HepG2 (cell line): Measurements from ENCODE around the gene PIK3CD. TPM values are rescaled to one million over a fixed set of nuclear protein-coding genes. Genes with fewer than 3 reads are reported as not detected.

Source experiments
- ATAC-seq: fragments of 200-7000 bp; cut with Tn5 transposase; 3 replicates; pipeline ENCODE4 v1.9.1; 2020; ENCODE audit warnings: mild to moderate bottlenecking, moderate library complexity
- BruUV-seq: library from RNA; stranded (reverse); fragments of 400-500 nt; replicated peaks from 2 replicates; lab custom pipeline; 2021; lab: Mats Ljungman, UMichigan
- CTCF ChIA-PET: fragments of 300-600 bp; formaldehyde crosslinking; extraction: SDS; loops from one replicate; lab custom pipeline; 2021; ENCODE audit warnings: low total read pairs, inconsistent platforms, low intra/inter-chr PET ratio; lab: Yijun Ruan, JAX
- POLR2A ChIA-PET: fragments of 350-600 bp; sonication (Branson Sonifier 250); formaldehyde crosslinking; loops from one replicate; lab custom pipeline; 2020; ENCODE audit warnings: antibody characterized with exemption, inconsistent platforms; lab: Yijun Ruan, JAX
- DNase-seq: peaks from one replicate; pipeline ENCODE4 v3.0.0-alpha.2; 2015; ENCODE audit warnings: low spot score
- FAIRE-seq: peaks from 3 replicates; lab custom pipeline; 2011; peaks lifted over from hg19 to GRCh38; lab: Jason Lieb, UNC
- H2AFZ ChIP-seq: one replicate; pipeline ENCODE4 v1.6.1; 2011; ENCODE audit warnings: low read length, inconsistent platforms
- H3K27ac ChIP-seq: fragments of 300-600 bp; 3 replicates; pipeline ENCODE4 v1.8.0; 2011; ENCODE audit warnings: mixed run types, mild to moderate bottlenecking, mixed read lengths, low read length, inconsistent platforms; ENCODE audit not compliant: insufficient read depth; ENCODE audit errors: extremely low read length
- H3K27me3 ChIP-seq, 2 experiments: fragments of 200-600 bp in 1 of 2; 2 replicates in 1 of 2; 3 replicates in 1 of 2; pipeline versions ENCODE4 v1.6.0 to v1.8.0; 2011; ENCODE audit warnings: low read length in 2 of 2, mild to moderate bottlenecking in 2 of 2, moderate library complexity in 2 of 2, inconsistent platforms in 1 of 2; ENCODE audit not compliant: insufficient read depth in 2 of 2, control insufficient read depth in 1 of 2
- H3K36me3 ChIP-seq, 2 experiments: fragments of 200-600 bp in 1 of 2; replicated peaks in 1 of 2; 2 replicates in 1 of 2; 3 replicates in 1 of 2; pipeline versions ENCODE4 v1.5.1 to v1.8.0; 2011; ENCODE audit warnings: low read length in 2 of 2, inconsistent platforms in 1 of 2; ENCODE audit not compliant: insufficient read depth in 2 of 2, control insufficient read depth in 1 of 2
- H3K4me1 ChIP-seq: 2 replicates; pipeline ENCODE4 v1.5.1; 2012; ENCODE audit warnings: low read length, inconsistent platforms; ENCODE audit not compliant: insufficient read depth
- H3K4me2 ChIP-seq: 2 replicates; pipeline ENCODE4 v1.6.0; 2011; ENCODE audit warnings: low read depth, low read length, inconsistent platforms
- H3K4me3 ChIP-seq, 3 experiments: fragments of 200-600 bp in 1 of 3; sonication (generic), shearing (Covaris generic) in 1 of 3; replicated peaks in 1 of 3; 2 replicates each; pipeline ENCODE4 v1.5.1; 2011 to 2016; ENCODE audit warnings: low read length in 3 of 3, inconsistent platforms in 2 of 3, low read depth in 2 of 3, mild to moderate bottlenecking in 2 of 3, control low read depth in 1 of 3, mixed read lengths in 1 of 3; ENCODE audit not compliant: insufficient read depth in 1 of 3
- H3K79me2 ChIP-seq: one replicate; pipeline ENCODE4 v1.6.1; 2011; ENCODE audit warnings: low read length, inconsistent platforms; ENCODE audit not compliant: insufficient read depth
- H3K9ac ChIP-seq: 2 replicates; pipeline ENCODE4 v1.6.0; 2011; ENCODE audit warnings: mild to moderate bottlenecking, low read depth, low read length, inconsistent platforms; ENCODE audit not compliant: insufficient read depth
- H3K9me3 ChIP-seq: 2 replicates; pipeline ENCODE4 v1.5.1; 2012; ENCODE audit warnings: mild to moderate bottlenecking, low read length
- H4K20me1 ChIP-seq: 2 replicates; pipeline ENCODE4 v1.6.0; 2011; ENCODE audit warnings: inconsistent platforms, mild to moderate bottlenecking, low read length, moderate library complexity; ENCODE audit not compliant: insufficient read depth
- HDAC2 ChIP-seq: sonication (generic); formaldehyde crosslinking; IDR thresholded peaks from 2 replicates; pipeline ENCODE4 v1.4.0; 2020; ENCODE audit warnings: missing genetic modification reagents
- MZF1 ChIP-seq: sonication (generic); formaldehyde crosslinking; IDR thresholded peaks from 2 replicates; pipeline ENCODE4 v1.8.1; 2023; ENCODE audit warnings: mild to moderate bottlenecking, missing genetic modification reagents, borderline replicate concordance
- PCBP1 ChIP-seq: fragments of 200-400 bp; formaldehyde crosslinking; IDR thresholded peaks from 2 replicates; pipeline ENCODE4 v1.6.1; 2017; ENCODE audit warnings: mild to moderate bottlenecking, low read depth, low read length, borderline replicate concordance
- ZNF33A ChIP-seq: sonication (generic); formaldehyde crosslinking; IDR thresholded peaks from 2 replicates; pipeline ENCODE4 v1.5.1; 2020; ENCODE audit warnings: missing genetic modification reagents, mild to moderate bottlenecking, moderate library complexity, borderline replicate concordance
- WGBS: methylation state at CpG from one replicate; pipeline ENCODE4 v1.1.6; 2017; ENCODE audit warnings: low lambda C conversion rate; 5-methylcytosine and 5-hydroxymethylcytosine counted together
- in situ Hi-C: cut with HindIII; loops from 2 replicates; pipeline ENCODE4 v1.10.0; 2017; ENCODE audit warnings: low pct_unique_long_range_greater_than_20kb; ENCODE audit not compliant: extremely low pct_ligation_motif_present
- intact Hi-C: fragments of 100-400 bp; cut with micrococcal nuclease; formaldehyde crosslinking; loops from one replicate; pipeline ENCODE4 v1.10.0; 2022; ENCODE audit not compliant: unreplicated experiment
- polyA plus RNA-seq, 8 experiments: library from polyadenylated mRNA; depleted of rRNA in 3 of 8; stranded (reverse) in 7 of 8; unstranded in 1 of 8; fragments of >200 nt; fragmentation: Illumina TruSeq in 4 of 8; extraction: Trizol in 4 of 8; gene quantifications; 2 replicates each; pipeline versions ENCODE4 v1.2.1 to v1.2.3, GENCODE V29; 2011 to 2016; ENCODE audit warnings: low read depth in 4 of 8, missing spikeins in 1 of 8, mixed read lengths in 1 of 8; ENCODE audit not compliant: insufficient read depth in 1 of 8
- total RNA-seq, 5 experiments: library from RNA; depleted of rRNA; stranded (reverse); fragments of >200 nt; fragmentation: Illumina TruSeq; extraction: Trizol; gene quantifications; 2 replicates each; pipeline ENCODE4 v1.2.3, GENCODE V29; 2016; ENCODE audit warnings: low read depth in 1 of 5
- TF ChIP-seq, protein P1 (sequence below): sonication (generic); formaldehyde crosslinking; IDR thresholded peaks from 2 replicates; pipeline ENCODE4 v1.8.0; 2023; ENCODE audit warnings: mild to moderate bottlenecking, missing genetic modification reagents
- TF ChIP-seq, protein P2 (sequence below), 2 experiments: sonication (generic) in 1 of 2; formaldehyde crosslinking in 1 of 2; IDR thresholded peaks; 2 replicates each; pipeline versions ENCODE4 v1.4.0 to v1.6.1; 2016 to 2020; ENCODE audit warnings: borderline replicate concordance in 1 of 2, low read depth in 1 of 2, mild to moderate bottlenecking in 1 of 2, missing genetic modification reagents in 1 of 2
- TF ChIP-seq, protein P3 (sequence below): sonication (generic); formaldehyde crosslinking; IDR thresholded peaks from 2 replicates; pipeline ENCODE4 v1.8.1; 2023; ENCODE audit warnings: mild to moderate bottlenecking, missing genetic modification reagents
- TF ChIP-seq, protein P4 (sequence below): IDR thresholded peaks from 2 replicates; pipeline ENCODE4 v1.6.1; 2018; ENCODE audit warnings: missing genetic modification reagents
- TF ChIP-seq, protein P5 (sequence below): IDR thresholded peaks from 2 replicates; pipeline ENCODE4 v1.6.1; 2016; ENCODE audit warnings: mild to moderate bottlenecking
- TF ChIP-seq, protein P6 (sequence below): sonication (generic); formaldehyde crosslinking; IDR thresholded peaks from 2 replicates; pipeline ENCODE4 v1.9.0; 2021; ENCODE audit warnings: missing genetic modification reagents, mild to moderate bottlenecking, borderline replicate concordance

Gene PIK3CD
- total and polyA plus RNA-seq, 2 of the 13 experiments (the other 11 are each of a cell fraction or from before 2014, with no cell fraction given): 7.1 to 10.0 TPM

DNA sequence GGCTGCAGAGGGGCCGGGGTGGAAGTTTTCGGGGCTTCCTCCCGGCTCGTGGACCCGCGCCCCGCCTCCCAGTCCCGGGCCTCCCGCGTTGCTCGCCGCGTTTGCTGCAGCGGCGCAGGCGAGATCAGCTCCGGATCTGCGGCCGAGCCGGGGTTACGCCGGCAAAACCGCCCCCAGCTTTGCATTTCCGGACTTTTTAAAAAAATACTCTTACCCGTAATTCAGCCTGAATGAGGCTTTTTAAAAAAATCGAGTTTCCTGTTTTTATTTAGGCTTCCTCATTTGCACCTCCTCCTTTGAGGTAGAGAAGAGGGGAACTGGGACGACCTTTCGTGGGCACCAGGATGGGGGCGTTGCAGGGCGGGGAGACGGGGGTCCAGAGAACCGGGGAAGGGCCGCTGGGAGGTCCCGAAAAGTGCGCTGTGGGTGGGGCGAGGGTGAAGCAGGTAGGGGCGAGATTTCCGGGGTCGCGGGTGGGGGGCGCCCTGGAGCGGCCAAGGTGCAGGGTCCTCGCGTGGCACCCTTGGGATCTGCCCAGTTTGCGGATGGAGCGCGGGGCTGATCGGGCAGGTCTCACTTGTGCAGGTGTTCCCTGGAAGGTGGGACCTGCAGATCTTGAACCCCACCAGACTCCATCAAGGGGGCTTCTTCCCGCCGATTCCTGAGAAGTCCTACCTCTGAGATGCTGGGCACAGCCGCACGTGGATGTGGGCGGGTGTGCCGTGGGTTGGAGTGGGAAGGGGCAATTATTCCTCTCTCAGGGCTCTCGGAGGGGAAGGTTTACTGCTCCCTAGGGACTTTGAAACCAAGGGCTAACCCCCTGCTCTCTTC, 1.1 kb downstream of the PIK3CD start:
- Histone ChIP-seq H3K27ac (no peak overlapping the region), H3K9ac (no peak overlapping the region), H3K9me3 (no peaks in the 10 kb centered on the region), H3K79me2 (no peaks in the 10 kb centered on the region), H3K4me3 (peak overlapping the region in 1 of 3 experiments; percentile 43; a peak in 1 of 6 replicates), H3K27me3 (peaks cover 9 to 60% of the 10 kb centered on the region in 2 experiments), H3K4me1 (no peaks in the 10 kb centered on the region), H2AFZ (no peak overlapping the region), H3K4me2 (0 out of 2 replicates have a peak overlapping the region, but pooled peaks have one; percentile 27), H3K36me3 (no peaks in the 10 kb centered on the region), H4K20me1 (no peaks in the 10 kb centered on the region)
- ChIA-PET CTCF (no interaction called here), POLR2A (no interaction called here)
- ATAC-seq (no peak), DNase-seq (no peak), FAIRE-seq (no peak)
- intact Hi-C loops: no loop called here
- BruUV-seq: no TSS peak
- WGBS: 26% methylated on average over 43 of the region's 55 CpGs
- in situ Hi-C loops: no loop called here
- TF ChIP-seq, protein P1, sequence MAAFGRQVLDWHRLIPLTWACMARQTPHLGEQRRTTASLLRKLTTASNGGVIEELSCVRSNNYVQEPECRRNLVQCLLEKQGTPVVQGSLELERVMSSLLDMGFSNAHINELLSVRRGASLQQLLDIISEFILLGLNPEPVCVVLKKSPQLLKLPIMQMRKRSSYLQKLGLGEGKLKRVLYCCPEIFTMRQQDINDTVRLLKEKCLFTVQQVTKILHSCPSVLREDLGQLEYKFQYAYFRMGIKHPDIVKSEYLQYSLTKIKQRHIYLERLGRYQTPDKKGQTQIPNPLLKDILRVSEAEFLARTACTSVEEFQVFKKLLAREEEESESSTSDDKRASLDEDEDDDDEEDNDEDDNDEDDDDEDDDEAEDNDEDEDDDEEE: no peak
- TF ChIP-seq MZF1: no peak
- TF ChIP-seq, protein P2, sequence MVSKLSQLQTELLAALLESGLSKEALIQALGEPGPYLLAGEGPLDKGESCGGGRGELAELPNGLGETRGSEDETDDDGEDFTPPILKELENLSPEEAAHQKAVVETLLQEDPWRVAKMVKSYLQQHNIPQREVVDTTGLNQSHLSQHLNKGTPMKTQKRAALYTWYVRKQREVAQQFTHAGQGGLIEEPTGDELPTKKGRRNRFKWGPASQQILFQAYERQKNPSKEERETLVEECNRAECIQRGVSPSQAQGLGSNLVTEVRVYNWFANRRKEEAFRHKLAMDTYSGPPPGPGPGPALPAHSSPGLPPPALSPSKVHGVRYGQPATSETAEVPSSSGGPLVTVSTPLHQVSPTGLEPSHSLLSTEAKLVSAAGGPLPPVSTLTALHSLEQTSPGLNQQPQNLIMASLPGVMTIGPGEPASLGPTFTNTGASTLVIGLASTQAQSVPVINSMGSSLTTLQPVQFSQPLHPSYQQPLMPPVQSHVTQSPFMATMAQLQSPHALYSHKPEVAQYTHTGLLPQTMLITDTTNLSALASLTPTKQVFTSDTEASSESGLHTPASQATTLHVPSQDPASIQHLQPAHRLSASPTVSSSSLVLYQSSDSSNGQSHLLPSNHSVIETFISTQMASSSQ (IDR thresholded peaks at IDR 0.05; ENCODE audit: low read depth): no peak
- TF ChIP-seq, protein P2 (CRISPR knock-in tag; IDR thresholded peaks at IDR 0.05; ENCODE audit: borderline replicate concordance): no peak
- TF ChIP-seq, protein P3, sequence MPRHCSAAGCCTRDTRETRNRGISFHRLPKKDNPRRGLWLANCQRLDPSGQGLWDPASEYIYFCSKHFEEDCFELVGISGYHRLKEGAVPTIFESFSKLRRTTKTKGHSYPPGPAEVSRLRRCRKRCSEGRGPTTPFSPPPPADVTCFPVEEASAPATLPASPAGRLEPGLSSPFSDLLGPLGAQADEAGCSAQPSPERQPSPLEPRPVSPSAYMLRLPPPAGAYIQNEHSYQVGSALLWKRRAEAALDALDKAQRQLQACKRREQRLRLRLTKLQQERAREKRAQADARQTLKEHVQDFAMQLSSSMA (CRISPR knock-in tag): no peak
- no peak for TF ChIP-seq PCBP1
- TF ChIP-seq ZNF33A (CRISPR knock-in tag): no peak
- TF ChIP-seq, protein P4, sequence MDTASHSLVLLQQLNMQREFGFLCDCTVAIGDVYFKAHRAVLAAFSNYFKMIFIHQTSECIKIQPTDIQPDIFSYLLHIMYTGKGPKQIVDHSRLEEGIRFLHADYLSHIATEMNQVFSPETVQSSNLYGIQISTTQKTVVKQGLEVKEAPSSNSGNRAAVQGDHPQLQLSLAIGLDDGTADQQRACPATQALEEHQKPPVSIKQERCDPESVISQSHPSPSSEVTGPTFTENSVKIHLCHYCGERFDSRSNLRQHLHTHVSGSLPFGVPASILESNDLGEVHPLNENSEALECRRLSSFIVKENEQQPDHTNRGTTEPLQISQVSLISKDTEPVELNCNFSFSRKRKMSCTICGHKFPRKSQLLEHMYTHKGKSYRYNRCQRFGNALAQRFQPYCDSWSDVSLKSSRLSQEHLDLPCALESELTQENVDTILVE: no peak
- TF ChIP-seq, protein P5, sequence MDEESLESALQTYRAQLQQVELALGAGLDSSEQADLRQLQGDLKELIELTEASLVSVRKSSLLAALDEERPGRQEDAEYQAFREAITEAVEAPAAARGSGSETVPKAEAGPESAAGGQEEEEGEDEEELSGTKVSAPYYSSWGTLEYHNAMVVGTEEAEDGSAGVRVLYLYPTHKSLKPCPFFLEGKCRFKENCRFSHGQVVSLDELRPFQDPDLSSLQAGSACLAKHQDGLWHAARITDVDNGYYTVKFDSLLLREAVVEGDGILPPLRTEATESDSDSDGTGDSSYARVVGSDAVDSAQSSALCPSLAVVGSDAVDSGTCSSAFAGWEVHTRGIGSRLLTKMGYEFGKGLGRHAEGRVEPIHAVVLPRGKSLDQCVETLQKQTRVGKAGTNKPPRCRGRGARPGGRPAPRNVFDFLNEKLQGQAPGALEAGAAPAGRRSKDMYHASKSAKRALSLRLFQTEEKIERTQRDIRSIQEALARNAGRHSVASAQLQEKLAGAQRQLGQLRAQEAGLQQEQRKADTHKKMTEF: no peak
- TF ChIP-seq, protein P6, sequence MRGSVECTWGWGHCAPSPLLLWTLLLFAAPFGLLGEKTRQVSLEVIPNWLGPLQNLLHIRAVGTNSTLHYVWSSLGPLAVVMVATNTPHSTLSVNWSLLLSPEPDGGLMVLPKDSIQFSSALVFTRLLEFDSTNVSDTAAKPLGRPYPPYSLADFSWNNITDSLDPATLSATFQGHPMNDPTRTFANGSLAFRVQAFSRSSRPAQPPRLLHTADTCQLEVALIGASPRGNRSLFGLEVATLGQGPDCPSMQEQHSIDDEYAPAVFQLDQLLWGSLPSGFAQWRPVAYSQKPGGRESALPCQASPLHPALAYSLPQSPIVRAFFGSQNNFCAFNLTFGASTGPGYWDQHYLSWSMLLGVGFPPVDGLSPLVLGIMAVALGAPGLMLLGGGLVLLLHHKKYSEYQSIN (CRISPR knock-in tag): no peak
- TF ChIP-seq HDAC2 (CRISPR knock-in tag): no peak
